Motor neuron (in vitro differentiated cells): ENCODE measurements around the gene SCYGR4. TPM values are rescaled to one million over a fixed set of nuclear protein-coding genes. Genes with fewer than 3 reads are reported as not detected.
A peak's percentile ranks its signal among the peaks of the same experiment; 100 is the strongest.

Experiments
- ATAC-seq, 8 experiments: fragments of 200-7000 bp; cut with Tn5 transposase; replicated peaks in 6 of 8; 2 replicates each; pipeline ENCODE4 v1.8.0; 2021; ENCODE audit warnings: mild to moderate bottlenecking in 8 of 8, moderate library complexity in 8 of 8
- H3K27ac ChIP-seq, 2 donors: fragments of 250-450 bp; sonication (Bioruptor Pico); 2 replicates each; pipeline ENCODE4 v1.9.0; 2021; ENCODE audit warnings: antibody characterized with exemption in 2 of 2, mild to moderate bottlenecking in 2 of 2, moderate library complexity in 1 of 2
- H3K4me1 ChIP-seq, 2 donors: fragments of 250-450 bp; sonication (Bioruptor Pico); replicated peaks in 1 of 2; 2 replicates each; pipeline ENCODE4 v1.6.1; 2021; ENCODE audit warnings: antibody characterized with exemption in 2 of 2, mild to moderate bottlenecking in 2 of 2, moderate library complexity in 1 of 2
- H3K4me3 ChIP-seq, 5 donors: fragments of 250-450 bp; sonication (Bioruptor Pico); 2 replicates each; pipeline ENCODE4 v1.9.0; 2021; ENCODE audit warnings: antibody characterized with exemption in 5 of 5, mild to moderate bottlenecking in 5 of 5, moderate library complexity in 4 of 5
- WGBS, 10 experiments: fragments of 450-650 bp; shearing (Covaris generic); methylation state at CpG; one replicate each; pipeline ENCODE4 v1.0.0; 2022; 5-methylcytosine and 5-hydroxymethylcytosine counted together
- in situ Hi-C, 9 experiments: fragments of 400-800 bp; cut with MboI; loops; one replicate each; pipeline ENCODE4 v1.15.0; 2021; ENCODE audit warnings: low sequenced_read_pairs in 9 of 9, low pct_unique_long_range_greater_than_20kb in 2 of 9; ENCODE audit not compliant: unreplicated experiment in 9 of 9
- total RNA-seq, 8 experiments: library from RNA; unstranded; fragments of 300-600 nt; gene quantifications; 2 replicates each; pipeline versions ENCODE4 v1.2.3 to v1.2.4, GENCODE V29; 2022

SCYGR4 gene, protein sequence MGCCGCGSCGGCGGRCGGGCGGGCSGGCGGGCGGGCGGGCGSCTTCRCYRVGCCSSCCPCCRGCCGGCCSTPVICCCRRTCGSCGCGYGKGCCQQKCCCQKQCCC
- total RNA-seq = under 1 TPM in 2 of 8 experiments, not detected in 6; 0.36 to 0.62 TPM

DNA sequence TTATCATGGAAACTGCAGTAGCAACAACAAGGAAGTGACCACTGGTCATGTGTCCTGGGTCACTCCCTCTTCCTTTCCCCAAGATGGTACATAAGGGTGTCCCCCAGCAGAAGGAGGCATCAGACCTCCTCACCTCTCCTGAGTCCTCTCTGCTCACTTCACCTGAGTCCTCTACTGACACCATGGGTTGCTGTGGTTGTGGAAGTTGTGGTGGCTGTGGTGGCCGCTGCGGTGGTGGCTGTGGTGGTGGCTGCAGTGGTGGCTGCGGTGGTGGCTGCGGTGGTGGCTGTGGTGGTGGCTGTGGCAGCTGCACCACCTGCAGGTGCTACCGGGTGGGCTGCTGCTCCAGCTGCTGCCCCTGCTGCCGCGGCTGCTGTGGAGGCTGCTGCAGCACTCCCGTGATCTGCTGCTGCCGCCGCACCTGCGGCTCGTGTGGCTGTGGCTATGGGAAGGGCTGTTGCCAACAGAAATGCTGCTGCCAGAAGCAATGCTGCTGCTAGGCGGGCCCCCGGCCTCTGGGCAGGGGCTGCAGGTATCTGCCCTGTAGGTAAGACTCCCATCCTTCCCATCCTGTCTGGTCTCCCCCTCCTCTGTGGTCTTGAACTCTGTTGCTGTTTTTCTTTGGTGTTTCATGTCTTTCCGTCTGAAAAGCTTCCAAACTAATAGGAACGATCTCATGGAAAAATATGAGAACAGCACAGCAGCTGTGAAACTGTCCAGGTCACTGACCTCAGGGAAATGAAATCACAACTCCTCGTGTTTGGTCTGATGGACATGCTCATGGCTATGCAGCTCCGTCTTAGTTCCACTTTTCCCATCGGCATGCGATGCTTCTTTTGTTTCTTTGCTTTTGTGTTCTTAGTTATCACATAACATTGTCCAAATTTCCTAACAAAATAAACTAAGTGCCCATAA is at the start of gene SCYGR4:
TSS of gene SCYGR4 (plus strand) at position 183 of the 915 bp plus-strand sequence. CDS start at position 183, 0 bp downstream.
- Histone ChIP-seq H3K27ac (no peak within 1 kb of the TSS), H3K4me1 (peaks cover 0 to 2% of the 10 kb centered on the region in 2 donors), H3K4me3 (no peak within 1 kb of the TSS)
- in situ Hi-C loops = no loop called here
- WGBS, 10 experiments = 23 to 98% (median 81%) methylated on average over 1 to 6 of the region's 20 CpGs; no CpG with 5 or more reads in 1 of the 10 experiments
- peak in 1 of 8 experiments; percentile 34 for ATAC-seq

DNA sequence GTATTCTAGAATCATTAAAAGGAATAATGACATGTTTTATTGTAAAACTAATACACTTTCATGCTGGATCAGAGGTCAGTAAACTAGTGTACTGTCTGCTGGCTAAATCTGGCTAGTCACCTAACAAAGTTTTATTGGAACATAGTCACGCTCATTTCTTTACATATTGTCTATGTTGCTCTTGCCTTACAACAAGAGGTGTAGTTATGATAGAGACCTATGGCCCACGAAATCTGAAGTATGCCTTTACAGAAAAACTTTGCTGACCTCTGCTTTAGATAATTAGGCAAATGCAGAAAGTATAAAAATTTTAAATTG is 48.5 kb upstream of the SCYGR4 start:
- WGBS, 10 experiments = 71 to 100% (median 100%) methylated on average over 1 to 2 of the region's 2 CpGs; no CpG with 5 or more reads in 1 of the 10 experiments
- Histone ChIP-seq H3K4me1 (no peaks in the 10 kb centered on the region), H3K4me3 (no peak overlapping the region), H3K27ac (no peak overlapping the region)
- ATAC-seq = no peak
- in situ Hi-C loops = no loop called here

DNA sequence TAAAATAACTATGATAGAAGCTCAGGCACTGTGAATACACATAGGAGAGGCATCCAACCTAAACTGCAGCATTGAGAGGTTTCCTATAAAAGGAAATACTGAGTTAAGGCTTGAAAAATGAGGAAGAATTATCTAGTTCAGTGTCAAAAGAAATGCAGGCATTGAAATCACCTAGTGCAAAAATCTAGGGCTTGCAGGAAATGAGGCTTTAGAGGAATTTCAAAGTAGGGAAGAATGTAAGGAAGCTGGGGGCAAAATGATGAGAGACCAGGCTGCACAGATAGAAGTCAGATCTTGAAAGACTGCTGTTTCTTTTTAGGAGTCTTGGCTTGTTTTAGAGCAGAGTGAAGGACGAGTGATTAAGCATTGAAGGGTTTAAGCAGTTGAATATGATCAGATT is 46.7 kb upstream of the SCYGR4 start:
- in situ Hi-C loops = no loop called here
- Histone ChIP-seq H3K4me3 (no peak overlapping the region), H3K4me1 (no peaks in the 10 kb centered on the region), H3K27ac (no peak overlapping the region)
- ATAC-seq = no peak
- 20 to 83% (median 43%) methylated on average over 1 of the region's 1 CpG; no CpG with 5 or more reads in 2 of the 10 experiments for WGBS, 10 experiments

DNA sequence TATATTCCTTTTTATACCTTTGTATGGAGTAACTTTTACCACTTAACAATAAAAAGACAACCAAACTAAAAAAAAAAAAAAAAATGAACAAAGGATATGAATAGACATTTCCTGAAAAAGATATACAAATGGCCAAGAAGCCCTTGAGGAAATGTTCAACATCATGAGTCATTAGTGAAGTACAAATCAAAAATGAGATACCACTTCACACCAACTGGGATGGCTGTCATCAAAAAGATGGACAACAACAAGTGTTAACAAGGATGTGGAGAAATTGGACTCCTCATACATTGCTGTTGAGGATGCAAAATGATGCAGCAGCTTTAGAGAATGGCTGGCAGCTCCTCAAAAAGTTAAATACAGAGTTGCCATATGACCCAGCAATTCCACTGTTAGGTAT is 41.2 kb upstream of the SCYGR4 start:
- H3K4me1 ChIP-seq = no peaks in the 10 kb centered on the region
- H3K27ac ChIP-seq = no peak overlapping the region
- no peak overlapping the region for H3K4me3 ChIP-seq
- ATAC-seq = peak in 1 of 8 experiments; percentile 14
- in situ Hi-C loops = no loop called here

DNA sequence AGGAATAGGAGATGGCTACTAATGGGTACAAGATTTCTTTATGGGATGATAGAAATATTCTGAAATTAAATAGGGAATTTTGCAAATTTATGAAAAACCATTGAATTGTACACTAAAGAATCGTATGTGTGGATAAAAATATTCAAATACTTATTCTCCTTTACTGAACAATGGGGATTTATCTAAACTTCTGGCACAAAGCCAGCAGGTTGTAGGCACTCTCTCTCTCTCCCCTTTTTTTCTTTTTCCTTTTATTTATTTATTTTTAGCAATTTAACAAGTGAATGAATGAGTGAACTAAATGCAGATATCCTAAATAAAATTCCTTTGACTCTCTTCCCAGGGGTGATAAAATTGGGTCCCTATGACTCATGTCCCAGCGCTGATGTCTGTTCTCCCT is 40.5 kb upstream of the SCYGR4 start:
- in situ Hi-C loops = no loop called here
- no peak overlapping the region for H3K4me3 ChIP-seq
- 0 to 92% (median 58%) methylated on average over 1 to 2 of the region's 2 CpGs for WGBS, 10 experiments
- no peak overlapping the region for H3K27ac ChIP-seq
- no peak for ATAC-seq
- H3K4me1 ChIP-seq = no peaks in the 10 kb centered on the region

DNA sequence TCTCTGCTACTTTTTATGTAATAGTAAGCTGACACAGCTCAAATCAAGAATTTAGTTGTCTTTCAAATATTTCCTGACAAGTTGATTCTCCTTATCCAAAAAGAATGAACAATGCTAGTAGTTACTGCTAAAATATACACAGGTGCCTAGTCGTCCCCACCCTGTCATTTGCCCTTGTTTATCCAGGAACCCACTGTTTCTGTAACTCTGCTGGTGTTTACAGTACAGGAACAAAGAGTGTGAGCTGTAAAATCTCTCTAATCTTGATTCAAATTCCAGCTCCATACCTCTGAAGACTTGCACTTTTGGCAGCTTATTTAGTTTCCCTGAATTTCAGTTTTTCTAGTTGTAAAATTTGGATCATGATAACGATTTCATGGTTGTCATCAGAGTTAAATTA is 39.7 kb upstream of the SCYGR4 start:
- Histone ChIP-seq H3K27ac (no peak overlapping the region), H3K4me3 (no peak overlapping the region), H3K4me1 (no peaks in the 10 kb centered on the region)
- ATAC-seq = no peak
- in situ Hi-C loops = no loop called here
- WGBS, 10 experiments = 10 to 75% (median 51%) methylated on average over 1 to 2 of the region's 2 CpGs; no CpG with 5 or more reads in 1 of the 10 experiments

DNA sequence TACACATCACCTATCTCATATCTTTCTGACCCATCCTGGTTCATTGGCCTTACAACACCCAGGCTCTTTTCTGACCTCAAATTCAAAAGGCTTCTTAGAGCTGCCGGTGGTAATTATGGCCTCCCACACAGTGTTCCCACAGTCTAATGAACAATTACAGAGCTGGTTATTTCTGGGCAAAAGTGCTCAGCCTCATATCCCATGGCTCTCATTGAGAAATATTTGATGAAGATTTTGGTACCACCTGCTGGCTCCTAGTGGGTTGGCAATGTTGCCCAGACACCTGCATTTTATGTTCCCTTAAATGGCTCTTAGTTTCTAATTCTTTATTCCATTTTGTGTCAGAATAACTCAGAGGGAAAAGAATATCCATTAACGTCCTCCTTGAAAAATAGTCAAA is 38.7 kb upstream of the SCYGR4 start:
- WGBS, 10 experiments = 0 to 100% (median 80%) methylated on average over 1 to 2 of the region's 2 CpGs; no CpG with 5 or more reads in 2 of the 10 experiments
- ATAC-seq = no peak
- in situ Hi-C loops = no loop called here
- H3K4me1 ChIP-seq = no peaks in the 10 kb centered on the region
- no peak overlapping the region for H3K4me3 ChIP-seq
- H3K27ac ChIP-seq = no peak overlapping the region

DNA sequence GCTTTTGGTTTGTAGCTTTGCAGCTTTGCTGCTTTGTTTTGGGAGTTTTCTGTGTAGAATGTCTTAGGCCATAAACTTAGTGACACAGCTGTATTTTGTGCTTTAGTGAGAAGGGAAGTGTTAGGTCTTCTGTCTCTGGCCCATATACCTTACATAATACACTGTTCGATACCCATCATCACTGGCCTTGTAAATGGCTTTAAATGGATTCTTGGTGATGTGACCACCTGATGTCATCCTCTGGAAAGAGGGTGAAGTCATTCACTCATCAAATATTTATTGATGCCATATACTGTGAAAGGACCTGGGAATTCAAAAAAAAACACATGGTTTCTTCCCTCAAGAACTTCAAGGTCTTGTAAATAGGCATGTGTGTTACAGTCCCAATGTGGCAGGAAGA is 37.5 kb upstream of the SCYGR4 start:
- in situ Hi-C loops = no loop called here
- H3K4me3 ChIP-seq = no peak overlapping the region
- H3K4me1 ChIP-seq = no peaks in the 10 kb centered on the region
- H3K27ac ChIP-seq = no peak overlapping the region
- ATAC-seq = peak in 3 of 8 experiments; percentile 60 to 91 (median 78)
- 0 to 100% (median 65%) methylated on average over 1 of the region's 1 CpG; no CpG with 5 or more reads in 4 of the 10 experiments for WGBS, 10 experiments

DNA sequence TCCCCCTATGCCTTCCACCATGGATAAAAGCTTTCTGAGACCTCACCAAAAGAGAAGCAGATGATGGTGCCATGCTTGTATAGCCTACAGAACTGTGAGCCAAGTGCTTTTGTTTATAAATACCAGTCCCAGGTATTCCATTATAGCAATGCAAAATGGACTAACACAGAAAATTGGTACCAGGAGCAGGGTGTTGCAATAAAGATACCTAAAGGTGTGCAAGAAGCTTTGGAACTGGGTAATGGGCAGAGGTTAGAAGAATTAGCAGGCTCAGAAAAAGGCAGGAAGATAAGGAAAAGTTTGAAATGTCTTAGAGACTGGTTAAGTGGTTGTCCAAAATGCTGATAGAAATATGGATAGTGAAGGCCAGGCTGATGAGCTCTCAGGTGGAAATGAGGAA is 34.9 kb upstream of the SCYGR4 start:
- no peaks in the 10 kb centered on the region for H3K4me1 ChIP-seq
- no peak overlapping the region for H3K4me3 ChIP-seq
- no peak overlapping the region for H3K27ac ChIP-seq
- ATAC-seq = no peak
- in situ Hi-C loops = no loop called here

DNA sequence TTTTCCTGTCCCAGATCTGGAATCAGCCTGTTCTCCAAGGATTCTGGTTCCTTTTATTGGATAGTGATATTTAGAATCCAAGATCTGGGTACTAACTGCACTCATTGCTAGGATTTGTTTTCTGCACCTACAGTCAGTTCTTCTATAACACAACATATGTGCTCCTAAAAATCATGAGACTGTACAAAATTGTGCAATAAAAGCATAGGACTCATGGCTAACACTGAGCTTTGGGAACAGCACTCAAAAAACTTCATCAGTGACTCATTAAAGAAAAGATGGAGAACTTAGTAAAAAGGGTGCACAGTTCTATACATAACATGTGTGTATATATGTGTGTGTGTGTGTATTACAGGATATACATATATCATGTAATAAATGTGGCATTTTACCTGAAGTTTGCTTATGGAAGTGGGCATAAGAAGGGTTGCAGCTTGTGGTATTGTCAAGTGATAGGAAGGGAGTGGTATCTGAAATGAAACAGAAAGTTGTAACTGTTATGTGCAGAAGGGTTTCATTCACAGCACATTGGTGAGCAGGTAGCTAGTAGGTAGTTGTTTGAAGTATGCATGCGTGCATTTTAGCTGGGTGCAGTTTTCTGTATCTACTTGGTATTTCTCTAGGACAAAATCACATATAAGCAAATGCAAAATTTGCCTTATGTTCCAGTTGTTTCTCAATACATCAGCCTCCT is 24.5 kb upstream of the SCYGR4 start:
- no peak for ATAC-seq
- 50 to 100% (median 83%) methylated on average over 1 of the region's 1 CpG; no CpG with 5 or more reads in 3 of the 10 experiments for WGBS, 10 experiments
- H3K4me1 ChIP-seq = no peaks in the 10 kb centered on the region
- no peak overlapping the region for H3K4me3 ChIP-seq
- no peak overlapping the region for H3K27ac ChIP-seq
- in situ Hi-C loops = no loop called here

DNA sequence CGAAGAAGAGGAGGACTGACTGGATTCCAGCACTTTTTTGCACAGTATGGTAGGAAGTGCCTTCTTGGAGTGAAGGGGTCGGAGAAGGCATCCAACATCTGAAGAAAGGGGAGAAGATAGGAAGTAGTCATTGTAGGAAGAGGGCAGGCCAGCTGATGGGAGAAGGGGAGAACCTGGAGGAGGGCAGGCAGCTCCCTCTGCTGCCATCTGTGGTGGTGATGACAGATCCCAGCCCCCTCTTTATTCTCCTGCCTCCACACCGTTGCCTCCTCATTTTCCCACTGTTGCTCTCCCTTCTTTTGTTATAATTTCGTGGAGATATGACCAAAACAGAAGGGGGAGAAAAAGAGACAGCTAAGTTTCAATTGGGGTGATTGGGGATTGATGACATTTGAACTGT is 21.5 kb upstream of the SCYGR4 start:
- no peak for ATAC-seq
- H3K4me3 ChIP-seq = no peak overlapping the region
- in situ Hi-C loops = no loop called here
- H3K4me1 ChIP-seq = no peaks in the 10 kb centered on the region
- WGBS, 10 experiments = 0 to 62% (median 40%) methylated on average over 1 to 2 of the region's 4 CpGs; no CpG with 5 or more reads in 3 of the 10 experiments
- no peak overlapping the region for H3K27ac ChIP-seq

DNA sequence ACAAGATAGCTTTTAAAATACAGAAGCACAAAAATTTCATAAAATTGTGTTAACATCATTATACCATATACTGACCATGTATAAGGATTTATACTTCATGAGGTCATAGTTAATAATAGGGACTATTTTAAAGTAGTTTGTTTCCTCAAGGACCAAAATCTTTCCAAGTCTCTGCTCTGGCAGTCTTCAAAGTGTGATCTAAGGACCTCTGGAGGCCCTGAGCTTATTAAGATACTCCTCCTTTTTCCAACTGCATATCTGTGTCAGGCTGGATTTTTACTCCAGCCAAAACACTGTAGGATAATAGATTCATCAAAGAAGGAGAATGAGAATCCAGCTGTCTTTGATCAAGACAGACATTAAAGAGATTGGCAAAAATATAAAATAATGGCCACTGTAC is 20.3 kb upstream of the SCYGR4 start:
- in situ Hi-C loops = no loop called here

DNA sequence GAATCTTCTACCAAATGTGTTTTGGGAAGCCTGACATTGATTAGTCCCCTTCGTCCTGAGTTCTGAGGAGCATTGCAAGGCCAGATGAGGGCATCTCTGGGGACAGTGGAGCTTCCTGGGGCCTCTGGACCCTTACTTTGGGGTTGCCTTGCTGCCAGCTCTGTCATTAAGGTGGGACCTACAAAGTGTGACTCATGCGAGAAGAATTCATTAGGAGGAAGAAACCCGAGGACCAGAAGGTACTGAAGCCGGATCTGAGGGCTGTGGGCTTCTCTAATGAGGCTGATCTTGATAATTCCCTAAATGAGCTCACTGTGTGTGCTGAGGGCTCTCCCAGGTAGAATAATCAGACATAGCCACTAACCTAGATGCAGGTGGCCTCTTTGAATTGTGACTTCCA is 19.3 kb upstream of the SCYGR4 start:
- H3K4me1 ChIP-seq = no peaks in the 10 kb centered on the region
- no peak overlapping the region for H3K27ac ChIP-seq
- no peak for ATAC-seq
- no peak overlapping the region for H3K4me3 ChIP-seq
- WGBS, 10 experiments = 29 to 78% (median 46%) methylated on average over 1 to 3 of the region's 4 CpGs; no CpG with 5 or more reads in 4 of the 10 experiments
- in situ Hi-C loops = no loop called here

More for the DNA sequence above, 20.3 kb upstream of the SCYGR4 start:
- Histone ChIP-seq H3K27ac (no peak overlapping the region), H3K4me3 (no peak overlapping the region), H3K4me1 (no peaks in the 10 kb centered on the region)
- ATAC-seq = no peak
